Cardiac fibroblast (primary cell): ENCODE data around the gene FBLN5.

Source experiments
- DNase-seq, 2 donors: peaks; one replicate each; pipeline versions ENCODE4 v3.0.0 to v3.0.0-alpha.2; 2010; ENCODE audit warnings: low read depth in 2 of 2
- H3K4me3 ChIP-seq, 2 donors: replicated peaks in 1 of 2; 1 replicate in 1 of 2; 2 replicates in 1 of 2; pipeline ENCODE4 v1.5.1; 2011; ENCODE audit warnings: low read depth in 2 of 2, low read length in 2 of 2, mild to moderate bottlenecking in 2 of 2, moderate library complexity in 1 of 2
- TF ChIP-seq, protein P1 (sequence below): IDR thresholded peaks from one replicate; pipeline ENCODE4 v1.5.1; 2011; ENCODE audit warnings: low read depth, mild to moderate bottlenecking, low read length, inconsistent platforms

Gene FBLN5

DNA sequence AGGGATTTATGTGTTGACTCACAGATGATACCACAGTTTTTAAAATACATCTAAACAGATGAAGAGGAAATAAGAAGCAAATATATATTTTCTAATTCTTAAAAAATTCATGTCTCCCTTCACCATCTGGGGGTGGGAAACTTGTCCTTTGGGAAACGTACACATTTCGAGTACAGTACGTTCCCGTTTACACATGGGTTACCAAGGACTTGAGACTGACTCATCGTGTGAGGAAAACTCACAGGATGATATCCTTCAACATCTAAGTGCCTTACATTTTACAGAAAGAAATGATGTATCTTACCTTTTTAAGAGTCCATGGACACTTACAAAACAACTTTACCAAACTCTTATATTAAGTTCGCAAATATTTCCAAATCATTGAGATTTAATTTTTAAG is 16.0 kb upstream of the FBLN5 start:
- H3K4me3 ChIP-seq: no peak overlapping the region
- TF ChIP-seq, protein P1, sequence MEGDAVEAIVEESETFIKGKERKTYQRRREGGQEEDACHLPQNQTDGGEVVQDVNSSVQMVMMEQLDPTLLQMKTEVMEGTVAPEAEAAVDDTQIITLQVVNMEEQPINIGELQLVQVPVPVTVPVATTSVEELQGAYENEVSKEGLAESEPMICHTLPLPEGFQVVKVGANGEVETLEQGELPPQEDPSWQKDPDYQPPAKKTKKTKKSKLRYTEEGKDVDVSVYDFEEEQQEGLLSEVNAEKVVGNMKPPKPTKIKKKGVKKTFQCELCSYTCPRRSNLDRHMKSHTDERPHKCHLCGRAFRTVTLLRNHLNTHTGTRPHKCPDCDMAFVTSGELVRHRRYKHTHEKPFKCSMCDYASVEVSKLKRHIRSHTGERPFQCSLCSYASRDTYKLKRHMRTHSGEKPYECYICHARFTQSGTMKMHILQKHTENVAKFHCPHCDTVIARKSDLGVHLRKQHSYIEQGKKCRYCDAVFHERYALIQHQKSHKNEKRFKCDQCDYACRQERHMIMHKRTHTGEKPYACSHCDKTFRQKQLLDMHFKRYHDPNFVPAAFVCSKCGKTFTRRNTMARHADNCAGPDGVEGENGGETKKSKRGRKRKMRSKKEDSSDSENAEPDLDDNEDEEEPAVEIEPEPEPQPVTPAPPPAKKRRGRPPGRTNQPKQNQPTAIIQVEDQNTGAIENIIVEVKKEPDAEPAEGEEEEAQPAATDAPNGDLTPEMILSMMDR: no peak
- peak; percentile 63 to 92 for DNase-seq

DNA sequence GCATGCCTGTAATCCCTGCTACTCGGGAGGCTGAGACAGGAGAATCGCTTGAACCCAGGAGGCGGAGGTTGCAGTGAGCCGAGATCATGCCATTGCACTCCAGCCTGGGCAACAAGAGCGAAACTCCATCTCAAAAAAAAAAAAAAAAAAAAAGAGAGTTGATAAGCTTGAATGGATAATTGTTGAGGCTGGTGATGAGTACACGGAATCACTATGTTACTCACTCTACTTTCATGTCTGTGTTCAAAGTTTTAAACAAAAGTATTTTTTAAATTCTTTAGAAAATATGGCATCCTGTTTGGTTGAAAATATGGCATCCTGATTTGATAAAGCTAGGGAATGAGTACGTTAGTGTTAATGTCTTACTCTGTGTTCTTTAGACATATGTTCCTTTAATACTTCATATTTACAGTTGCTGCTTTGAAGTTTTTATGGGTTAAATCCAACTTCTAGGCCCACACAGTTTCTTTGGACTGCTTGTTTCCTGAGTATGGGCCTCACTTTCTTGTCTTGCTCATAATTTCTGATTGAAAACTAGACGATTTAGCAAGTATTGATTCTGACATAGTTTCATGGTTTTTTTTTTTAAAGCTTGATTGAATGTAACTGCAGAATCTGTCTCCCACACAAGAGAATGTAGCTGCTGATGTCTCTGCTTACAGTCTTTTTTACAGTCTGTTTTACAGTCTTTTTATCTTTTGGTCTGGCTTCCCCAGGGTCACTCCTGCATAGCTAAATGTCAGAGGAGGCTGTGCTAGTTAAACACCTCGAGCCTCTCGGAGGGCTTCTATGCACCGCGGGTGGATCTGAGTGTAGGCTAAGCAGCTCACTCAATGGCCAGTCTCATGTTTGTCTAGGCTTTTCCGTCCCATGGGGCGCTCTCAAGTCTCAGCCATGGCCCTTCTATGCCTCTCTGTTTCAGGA is 14.1 kb upstream of the FBLN5 start:
- H3K4me3 ChIP-seq: no peak overlapping the region
- TF ChIP-seq, protein P1: no peak
- DNase-seq: no peak

DNA sequence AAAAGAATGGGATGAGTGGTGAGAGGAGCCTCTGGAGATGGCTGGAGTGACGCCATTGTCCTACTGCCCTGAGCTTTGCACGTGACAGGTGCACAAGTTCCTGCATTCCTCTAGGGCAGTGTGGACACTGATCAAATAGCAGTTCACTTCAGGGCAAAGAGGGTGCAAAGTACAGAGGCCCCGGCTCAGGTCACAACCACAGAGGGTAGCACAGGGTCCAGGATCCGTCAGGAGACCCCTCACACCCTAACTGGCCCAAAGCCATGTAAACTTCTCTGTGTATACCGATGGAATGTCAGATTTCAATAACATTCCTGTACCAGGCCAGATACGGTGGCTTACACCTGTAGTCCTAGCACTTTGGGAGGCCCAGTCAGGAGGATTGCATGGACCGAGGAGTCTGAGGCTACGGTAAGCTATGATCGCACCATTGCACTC is 10.4 kb upstream of the FBLN5 start:
- TF ChIP-seq, protein P1: no peak
- no peak overlapping the region for H3K4me3 ChIP-seq
- DNase-seq: no peak

DNA sequence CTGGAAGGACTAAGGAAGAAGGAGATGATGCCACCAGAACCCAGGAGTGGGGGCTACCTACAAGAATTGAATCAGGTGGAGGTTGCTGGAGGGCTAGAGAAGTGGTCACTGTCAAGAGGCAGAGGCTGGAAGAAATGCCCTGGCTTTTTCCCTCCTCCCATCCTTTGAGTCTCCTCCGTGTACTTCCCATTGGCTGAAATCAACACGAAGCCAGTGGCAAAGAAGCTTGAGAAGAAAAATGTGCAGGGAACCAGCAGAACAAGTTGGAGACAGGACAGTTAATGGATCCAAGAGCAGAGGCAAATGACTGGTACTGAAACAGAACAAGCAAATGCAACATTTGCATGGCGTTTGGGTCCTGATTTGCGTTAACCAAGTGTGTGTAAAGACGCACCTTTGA is 9.1 kb upstream of the FBLN5 start:
- H3K4me3 ChIP-seq: no peak overlapping the region
- TF ChIP-seq, protein P1: no peak
- DNase-seq: no peak

DNA sequence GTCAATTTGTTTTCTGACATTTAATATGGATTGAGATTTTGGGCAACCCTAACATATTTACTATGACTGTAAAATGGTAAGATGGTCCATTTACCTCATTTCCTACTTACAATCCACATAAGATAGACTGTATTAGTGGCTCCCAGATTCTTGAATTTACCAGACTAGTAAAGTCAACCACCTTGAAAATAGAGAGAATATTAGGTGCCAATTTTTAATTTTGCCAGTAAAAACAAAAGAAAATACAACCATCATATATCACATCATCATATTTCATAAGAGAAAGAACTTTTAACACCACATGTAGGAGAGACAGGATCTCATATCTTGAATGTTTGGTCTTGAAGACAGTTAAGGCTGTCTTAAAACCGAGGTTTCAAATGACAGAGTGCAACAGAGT is 7.7 kb upstream of the FBLN5 start:
- TF ChIP-seq, protein P1: no peak
- DNase-seq: no peak
- H3K4me3 ChIP-seq: no peak overlapping the region

DNA sequence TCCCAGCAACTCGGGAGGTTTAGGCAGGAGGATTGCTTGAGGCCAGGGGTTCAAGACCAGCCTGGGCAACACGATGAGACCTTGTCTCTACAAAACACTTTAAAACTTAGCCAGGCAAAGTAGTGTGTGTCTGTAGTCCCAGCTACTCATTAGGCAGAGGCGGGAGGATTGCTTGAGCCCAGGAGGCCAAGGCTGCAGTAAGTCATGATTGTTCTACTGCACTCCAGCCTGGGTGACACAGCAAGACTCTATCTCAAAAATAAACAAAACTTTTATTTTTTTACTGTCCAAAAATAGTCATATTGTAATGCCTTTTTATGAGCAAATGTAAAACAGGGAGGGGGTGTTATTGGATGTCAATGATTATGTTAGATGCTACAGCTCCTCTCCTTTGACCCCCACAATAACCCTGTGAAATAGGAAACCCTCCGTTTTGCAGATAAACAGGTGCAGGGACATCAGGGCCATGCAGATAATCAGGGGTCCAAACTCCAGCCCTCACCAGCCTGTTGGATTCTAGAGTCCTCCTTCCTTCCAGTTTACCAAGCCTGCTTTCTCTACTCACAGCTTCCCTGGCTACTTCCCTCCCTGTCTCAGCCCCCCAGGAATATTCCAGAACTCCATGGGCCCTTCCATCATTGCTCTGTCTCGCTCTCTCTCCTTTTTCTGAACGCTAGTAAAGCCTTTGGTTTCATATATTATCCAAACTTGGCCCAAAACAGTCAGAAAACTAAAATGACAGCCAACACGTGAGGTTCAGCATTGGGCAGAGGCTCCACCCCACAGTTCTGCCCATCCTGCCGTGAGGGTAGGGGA is 5.9 kb upstream of the FBLN5 start:
- DNase-seq: peak; percentile 8 to 66
- TF ChIP-seq, protein P1: no peak
- H3K4me3 ChIP-seq: no peak overlapping the region
